ENCODE data around the gene CYP2W1. TPM values are rescaled to one million over a fixed set of nuclear protein-coding genes. Genes with fewer than 3 reads are reported as not detected.

CYP2W1 gene
- total RNA-seq, 1 donor from 2014 or later = 15.3 TPM

Small RNA genes within 50 kb of the gene (microRNA-seq; reads per million reads assigned to microRNA genes)
- 1,392 reads per million, percentile 84 among the genes with 10 or more reads in this experiment for gene MIR339

Other genes starting within 250 kb of the CYP2W1 start
- 121 and 146 TPM in 2 replicates for gene SUN1, start 150.7 kb upstream of the CYP2W1 start, total RNA-seq (ENCODE audit: low replicate concordance)
- 46.3 and 50.0 TPM in 2 replicates for gene GET4, start 106.6 kb upstream of the CYP2W1 start, total RNA-seq (ENCODE audit: low replicate concordance)
- 15.7 and 18.1 TPM in 2 replicates for gene ADAP1, start 28.5 kb upstream of the CYP2W1 start, total RNA-seq (ENCODE audit: low replicate concordance)
- 14.8 and 15.4 TPM in 2 replicates for gene COX19, start 7.6 kb upstream of the CYP2W1 start, total RNA-seq (ENCODE audit: low replicate concordance)
- 1.2 TPM in 2 replicates for gene GPR146, start 61.4 kb downstream of the CYP2W1 start, total RNA-seq (ENCODE audit: low replicate concordance)
- 2.5 and 5.0 TPM in 2 replicates for gene GPER1, start 104.9 kb downstream of the CYP2W1 start, total RNA-seq (ENCODE audit: low replicate concordance)
- 16.1 and 19.4 TPM in 2 replicates for gene ZFAND2A, start 177.0 kb downstream of the CYP2W1 start, total RNA-seq (ENCODE audit: low replicate concordance)
- 0.48 TPM in 1 of 2 replicates, not detected in the other for gene UNCX, start 249.7 kb downstream of the CYP2W1 start, total RNA-seq (ENCODE audit: low replicate concordance)